ENCODE measurements around the gene BCAP31. TPM values are rescaled to one million over a fixed set of nuclear protein-coding genes. Genes with fewer than 3 reads are reported as not detected.

The BCAP31 gene
- total RNA-seq, 1 experiment from 2014 or later, result 138 TPM

DNA sequence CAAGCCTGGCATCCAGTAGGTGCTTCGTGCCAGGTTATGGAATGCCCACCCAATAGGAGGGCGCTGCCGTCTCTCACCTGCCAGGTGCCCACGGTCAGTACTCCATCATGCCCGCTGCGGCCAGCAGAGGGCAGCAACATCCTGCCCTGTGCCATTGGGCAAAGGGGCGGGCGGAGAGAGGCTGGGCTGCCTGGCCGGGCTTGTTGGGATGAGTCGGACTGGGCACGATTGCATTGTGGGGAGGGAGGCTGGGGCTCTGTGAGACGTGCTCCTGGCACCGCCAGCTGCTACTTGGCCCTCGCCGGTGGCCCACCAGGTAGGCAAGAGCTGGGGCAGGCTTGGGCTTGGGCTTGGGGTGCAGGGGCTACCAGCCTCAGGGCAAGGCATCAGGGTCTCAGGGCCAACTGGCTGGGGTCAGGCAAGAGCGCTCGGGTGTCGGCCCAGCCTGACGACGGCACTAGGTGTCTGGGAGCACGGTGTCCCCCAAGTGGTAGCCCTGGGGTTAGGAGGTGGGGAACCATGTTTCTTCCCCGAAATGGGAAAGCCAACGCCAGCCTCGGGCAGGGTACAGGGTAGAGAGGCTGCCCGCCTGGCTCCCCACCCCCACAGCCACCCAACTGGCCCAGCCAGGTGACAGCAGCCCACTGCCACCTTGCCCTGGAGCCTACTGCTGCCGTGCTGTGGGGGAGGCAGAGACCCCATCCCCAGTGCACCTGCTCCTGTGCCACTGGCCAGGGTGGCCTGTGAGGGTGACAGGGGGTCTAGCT lies 40.0 kb upstream of the BCAP31 start, which contains the start of gene PLXNB3:
Gene PLXNB3 (plus strand): TSS at position 261 of the 767 bp plus-strand sequence. CDS start 1,287 bp downstream, outside the sequence.
- Histone ChIP-seq H3K9me3 (ENCODE audit: control insufficient read depth, low read depth, low read length) (peaks cover 7% of the 10 kb centered on the region), H2BK5ac (ENCODE audit: insufficient read length, low read length) (no peak within 1 kb of the TSS), H3K9ac (ENCODE audit: extremely low read depth, insufficient read length, low read length) (no peak within 1 kb of the TSS), H2BK15ac (ENCODE audit: low read depth, low read length) (no peak within 1 kb of the TSS), H3K4me2 (ENCODE audit: insufficient read depth, insufficient read length, low read length) (no peak within 1 kb of the TSS), H2AFZ (ENCODE audit: low read length) (no peak within 1 kb of the TSS), H2AK5ac (ENCODE audit: insufficient read length, low read length) (no peak within 1 kb of the TSS), H3K23ac (ENCODE audit: insufficient read length, low read depth, low read length) (no peak within 1 kb of the TSS), H4K5ac (ENCODE audit: insufficient read length, low read depth, low read length) (no peak within 1 kb of the TSS), H3K27ac (ENCODE audit: insufficient read length, low read depth, low read length) (no peak within 1 kb of the TSS), H3K23me2 (ENCODE audit: insufficient read length, low read depth, low read length, poor library complexity, severe bottlenecking) (no peaks in the 10 kb centered on the region), H3K4me1 (ENCODE audit: insufficient read depth, low read length) (no peaks in the 10 kb centered on the region), H2BK120ac (ENCODE audit: low read depth, low read length, poor library complexity, severe bottlenecking) (no peak within 1 kb of the TSS), H3K56ac (ENCODE audit: insufficient read length, low read depth, low read length) (no peak within 1 kb of the TSS), H3K79me1 (ENCODE audit: insufficient read depth, low read depth, low read length, poor library complexity, severe bottlenecking) (no peaks in the 10 kb centered on the region), H3K27me3 (ENCODE audit: insufficient read depth, low read length) (no peaks in the 10 kb centered on the region), H3K14ac (ENCODE audit: insufficient read depth, low read length) (no peak within 1 kb of the TSS; the same call in 1 of the 2 replicates), H4K8ac (replicated peaks; ENCODE audit: insufficient read length, low read depth, low read length) (no peak within 1 kb of the TSS), H4K91ac (ENCODE audit: insufficient read length, low read depth, low read length) (no peak within 1 kb of the TSS), H2BK12ac (ENCODE audit: insufficient read length, low read depth, low read length) (no peak within 1 kb of the TSS), H2BK20ac (ENCODE audit: low read depth, low read length, poor library complexity, severe bottlenecking) (no peak within 1 kb of the TSS), H3K4ac (ENCODE audit: low read depth, low read length) (no peak within 1 kb of the TSS), H3K18ac (ENCODE audit: insufficient read length, low read depth, low read length) (no peak within 1 kb of the TSS), H3K79me2 (ENCODE audit: insufficient read depth, low read length) (no peaks in the 10 kb centered on the region), H4K20me1 (ENCODE audit: control insufficient read depth, insufficient read depth, insufficient read length) (no peaks in the 10 kb centered on the region), H3T11ph (ENCODE audit: low read length) (no peak within 1 kb of the TSS)
- H3K27me3 Mint-ChIP-seq (ENCODE audit: low read depth), result peaks cover 10% of the 10 kb centered on the region
- H3K9me3 Mint-ChIP-seq, result peaks cover 51 to 65% of the 10 kb centered on the region in 2 experiments
- peak; percentile 80 for DNase-seq
- peaks cover 0 to 3% (median 2%) of the 10 kb centered on the region in 3 experiments; a peak in 4 of 7 replicates for H3K36me3 Mint-ChIP-seq (ENCODE audit: insufficient read depth in 1 of 3, low read depth in 3 of 3)
- H3K4me3 Mint-ChIP-seq, result peak within 1 kb of the TSS in 1 of 2 experiments; percentile 55; a peak in 1 of 5 replicates
- TF ChIP-seq CTCF (conservative IDR thresholded peaks at IDR 0.05), result peak; percentile 83
- peaks cover 4 to 6% of the 10 kb centered on the region in 2 experiments; a peak in 3 of 4 replicates for H3K4me1 Mint-ChIP-seq
- no CpG with 5 or more reads among the region's 26 CpGs for WGBS (ENCODE audit: extremely low coverage, insufficient read length, low lambda C conversion rate)
- no peak within 1 kb of the TSS for H3K27ac Mint-ChIP-seq
